ENCODE measurements around the gene ZNF608.

Gene ZNF608

GRCh38 chr5:124742983-124743601, 3.3 kb downstream of the ZNF608 start:
- TF ChIP-seq CTCF (IDR thresholded peaks at IDR 0.05) = no peak
- Histone ChIP-seq H3K36me3 (no peaks in the 10 kb centered on the region), H3K9me3 (no peaks in the 10 kb centered on the region), H3K27me3 (peaks cover 42% of the 10 kb centered on the region), H3K4me1 (ENCODE audit: control insufficient read depth in 1 of 2, insufficient read depth in 1 of 2, low read depth in 1 of 2, low read length in 1 of 2) (peaks cover 33 to 36% of the 10 kb centered on the region in 2 experiments), H3K4me3 (ENCODE audit: low read depth in 1 of 2, low read length in 1 of 2) (peak overlapping the region in 1 of 2 experiments; percentile 45), H3K27ac (no peak overlapping the region)

GRCh38 chr5:124742521-124742920, 3.9 kb downstream of the ZNF608 start:
- TF ChIP-seq CTCF (IDR thresholded peaks at IDR 0.05) = no peak
- no peak overlapping the region for H3K27ac ChIP-seq
- no peaks in the 10 kb centered on the region for H3K9me3 ChIP-seq
- H3K4me1 ChIP-seq (ENCODE audit: control insufficient read depth in 1 of 2, insufficient read depth in 1 of 2, low read depth in 1 of 2, low read length in 1 of 2) = peaks cover 27 to 30% of the 10 kb centered on the region in 2 experiments
- no peak overlapping the region for H3K4me3 ChIP-seq (ENCODE audit: low read depth in 1 of 2, low read length in 1 of 2)
- no peaks in the 10 kb centered on the region for H3K36me3 ChIP-seq
- H3K27me3 ChIP-seq = peaks cover 42% of the 10 kb centered on the region

GRCh38 chr5:124741711-124742496, 4.5 kb downstream of the ZNF608 start:
- Histone ChIP-seq H3K9me3 (no peaks in the 10 kb centered on the region), H3K4me3 (ENCODE audit: low read depth in 1 of 2, low read length in 1 of 2) (no peak overlapping the region), H3K27me3 (peaks cover 42% of the 10 kb centered on the region), H3K4me1 (ENCODE audit: control insufficient read depth in 1 of 2, insufficient read depth in 1 of 2, low read depth in 1 of 2, low read length in 1 of 2) (peaks cover 23 to 29% of the 10 kb centered on the region in 2 experiments), H3K27ac (no peak overlapping the region), H3K36me3 (no peaks in the 10 kb centered on the region)
- no peak for TF ChIP-seq CTCF (IDR thresholded peaks at IDR 0.05)

GRCh38 chr5:124740991-124741583, 5.4 kb downstream of the ZNF608 start:
- Histone ChIP-seq H3K27me3 (peaks cover 34% of the 10 kb centered on the region), H3K4me3 (ENCODE audit: low read depth in 1 of 2, low read length in 1 of 2) (no peak overlapping the region), H3K9me3 (no peaks in the 10 kb centered on the region), H3K4me1 (ENCODE audit: control insufficient read depth in 1 of 2, insufficient read depth in 1 of 2, low read depth in 1 of 2, low read length in 1 of 2) (peaks cover 17 to 22% of the 10 kb centered on the region in 2 experiments), H3K27ac (no peak overlapping the region), H3K36me3 (no peaks in the 10 kb centered on the region)
- no peak for TF ChIP-seq CTCF (IDR thresholded peaks at IDR 0.05)

- Histone ChIP-seq H3K36me3 (no peaks in the 10 kb centered on the region), H3K4me1 (ENCODE audit: control insufficient read depth in 1 of 2, insufficient read depth in 1 of 2, low read depth in 1 of 2, low read length in 1 of 2) (peaks cover 16 to 18% of the 10 kb centered on the region in 2 experiments), H3K27ac (no peak overlapping the region), H3K9me3 (no peaks in the 10 kb centered on the region), H3K4me3 (ENCODE audit: low read depth in 1 of 2, low read length in 1 of 2) (no peak overlapping the region), H3K27me3 (peaks cover 34% of the 10 kb centered on the region)
- no peak for TF ChIP-seq CTCF (IDR thresholded peaks at IDR 0.05)
These were observed 6.4 kb downstream of the ZNF608 start for GRCh38 chr5:124740071-124740470.
